Osteoblast (primary cell): ENCODE data around the gene ARHGAP31. TPM values are rescaled to one million over a fixed set of nuclear protein-coding genes. Genes with fewer than 3 reads are reported as not detected.

Experiments used
- DNase-seq: peaks from one replicate; pipeline ENCODE4 v3.0.0; 2011; ENCODE audit warnings: low spot score, mixed read lengths; ENCODE audit not compliant: insufficient read length; ENCODE audit errors: missing footprints
- H2AFZ ChIP-seq: 2 replicates; pipeline ENCODE4 v1.6.0; 2011; ENCODE audit warnings: mild to moderate bottlenecking, low read length
- H3K27ac ChIP-seq: 2 replicates; pipeline ENCODE4 v1.5.1; 2011; ENCODE audit warnings: mild to moderate bottlenecking, low read depth, low read length, moderate library complexity
- H3K27me3 ChIP-seq: 2 replicates; pipeline ENCODE4 v1.6.0; 2012; ENCODE audit warnings: mild to moderate bottlenecking, control low read depth, inconsistent platforms, low read length, moderate library complexity; ENCODE audit not compliant: insufficient read depth
- H3K36me3 ChIP-seq: 2 replicates; pipeline ENCODE4 v1.5.1; 2011; ENCODE audit warnings: mild to moderate bottlenecking, low read length, control low read depth, moderate library complexity; ENCODE audit not compliant: insufficient read depth
- H3K4me1 ChIP-seq: 2 replicates; pipeline ENCODE4 v1.5.1; 2011; ENCODE audit warnings: mild to moderate bottlenecking, low read length, control low read depth, moderate library complexity; ENCODE audit not compliant: insufficient read depth
- H3K4me2 ChIP-seq: 2 replicates; pipeline ENCODE4 v1.6.0; 2011; ENCODE audit warnings: mild to moderate bottlenecking, low read length; ENCODE audit not compliant: insufficient read depth
- H3K4me3 ChIP-seq: fragments of 200-600 bp; sonication (generic); 3 replicates; pipeline ENCODE4 v1.5.1; 2012; ENCODE audit warnings: mild to moderate bottlenecking, low read length, inconsistent platforms; ENCODE audit not compliant: insufficient read depth
- H3K79me2 ChIP-seq: 2 replicates; pipeline ENCODE4 v1.6.0; 2012; ENCODE audit warnings: mild to moderate bottlenecking, low read length, control low read depth, inconsistent platforms; ENCODE audit not compliant: insufficient read depth
- H3K9me3 ChIP-seq: 2 replicates; pipeline ENCODE4 v1.5.1; 2011; ENCODE audit warnings: low read depth, low read length, control low read depth
- H4K20me1 ChIP-seq: 2 replicates; pipeline ENCODE4 v1.6.0; 2012; ENCODE audit warnings: mild to moderate bottlenecking, low read length, control low read depth; ENCODE audit not compliant: insufficient read depth
- CTCF ChIP-seq: IDR thresholded peaks from 2 replicates; pipeline ENCODE4 v1.5.1; 2011; ENCODE audit warnings: mild to moderate bottlenecking, low read depth, low read length, moderate library complexity; ENCODE audit errors: extremely low read depth
- total RNA-seq: library from RNA; depleted of rRNA; stranded (reverse); fragments of >200 nt; gene quantifications from 2 replicates; pipeline ENCODE4 v1.2.3, GENCODE V29; 2012

The ARHGAP31 gene
- total RNA-seq, 1 donor = 56.5 TPM

- H3K36me3 ChIP-seq = peaks cover 7% of the 10 kb centered on the region
- TF ChIP-seq CTCF = no peak
- DNase-seq = no peak
- no peak overlapping the region for H3K27ac ChIP-seq
- no peak overlapping the region for H3K4me2 ChIP-seq
- no peak overlapping the region for H3K4me3 ChIP-seq
- H2AFZ ChIP-seq = no peak overlapping the region
- H3K4me1 ChIP-seq = peaks cover 4% of the 10 kb centered on the region
- peaks cover 49% of the 10 kb centered on the region for H3K79me2 ChIP-seq
- H4K20me1 ChIP-seq = peaks cover 23% of the 10 kb centered on the region
- no peaks in the 10 kb centered on the region for H3K27me3 ChIP-seq
- no peaks in the 10 kb centered on the region for H3K9me3 ChIP-seq
Measured at GRCh38 chr3:119346076-119346496, 51.9 kb downstream of the ARHGAP31 start.

GRCh38 chr3:119347036-119347435 is 52.9 kb downstream of the ARHGAP31 start:
- Histone ChIP-seq H3K9me3 (no peaks in the 10 kb centered on the region), H3K36me3 (peaks cover 7% of the 10 kb centered on the region), H3K27ac (no peak overlapping the region), H3K4me2 (no peak overlapping the region), H3K27me3 (no peaks in the 10 kb centered on the region), H3K4me1 (peaks cover 9% of the 10 kb centered on the region), H2AFZ (no peak overlapping the region), H3K4me3 (no peak overlapping the region), H4K20me1 (peaks cover 23% of the 10 kb centered on the region), H3K79me2 (peaks cover 51% of the 10 kb centered on the region)
- no peak for DNase-seq
- no peak for TF ChIP-seq CTCF

- H2AFZ ChIP-seq = no peak overlapping the region
Measured at GRCh38 chr3:119349354-119350041, 55.3 kb downstream of the ARHGAP31 start.

More at GRCh38 chr3:119349354-119350041, 55.3 kb downstream of the ARHGAP31 start:
- H3K27me3 ChIP-seq = no peaks in the 10 kb centered on the region
- H3K4me1 ChIP-seq = peaks cover 21% of the 10 kb centered on the region
- H3K27ac ChIP-seq = no peak overlapping the region
- peaks cover 26% of the 10 kb centered on the region for H4K20me1 ChIP-seq
- no peaks in the 10 kb centered on the region for H3K9me3 ChIP-seq
- H3K36me3 ChIP-seq = peaks cover 2% of the 10 kb centered on the region
- DNase-seq = no peak
- H3K4me2 ChIP-seq = no peak overlapping the region
- TF ChIP-seq CTCF = no peak
- H3K4me3 ChIP-seq = no peak overlapping the region
- peaks cover 55% of the 10 kb centered on the region for H3K79me2 ChIP-seq
